ENCODE results near the gene RILP.

The RILP gene

DNA sequence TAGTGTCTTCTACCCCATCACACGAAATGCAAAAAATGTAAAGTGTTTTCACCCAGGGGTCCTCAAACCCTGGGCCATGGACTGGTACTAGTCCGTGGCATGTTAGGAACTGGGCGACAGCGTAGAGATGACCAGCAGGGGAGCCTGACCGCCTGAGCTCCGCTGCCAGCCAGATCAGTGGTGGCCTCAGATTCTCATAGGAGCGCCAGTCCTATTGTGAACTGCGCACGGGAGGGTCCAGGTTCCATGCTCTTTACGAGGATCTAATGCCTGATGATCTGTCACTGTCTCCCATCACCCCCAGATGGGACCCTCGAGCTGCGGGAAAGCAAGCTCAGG, 8.6 kb downstream of the RILP start:
- H3K9me3 ChIP-seq (ENCODE audit: control insufficient read depth in 5 of 5, low read length in 5 of 5) = no peaks in the 10 kb centered on the region
- H3K27ac ChIP-seq (ENCODE audit: low read depth, low read length) = no peak overlapping the region
- peaks cover 0 to 45% (median 27%) of the 10 kb centered on the region in 5 donors for H3K36me3 ChIP-seq (ENCODE audit: control insufficient read depth in 5 of 5, insufficient read depth in 5 of 5, low read length in 5 of 5)
- no peak overlapping the region for H3K4me3 ChIP-seq (ENCODE audit: low read depth in 1 of 5, low read length in 5 of 5)
- H3K27me3 ChIP-seq (ENCODE audit: control insufficient read depth in 5 of 5, insufficient read depth in 4 of 5, low read length in 5 of 5) = no peaks in the 10 kb centered on the region
- H3K4me1 ChIP-seq (ENCODE audit: control insufficient read depth in 5 of 5, insufficient read depth in 5 of 5, low read length in 5 of 5) = peaks cover 2 to 28% (median 25%) of the 10 kb centered on the region in 5 donors
- no peak overlapping the region for H3K9ac ChIP-seq (ENCODE audit: low read length in 5 of 5)

DNA sequence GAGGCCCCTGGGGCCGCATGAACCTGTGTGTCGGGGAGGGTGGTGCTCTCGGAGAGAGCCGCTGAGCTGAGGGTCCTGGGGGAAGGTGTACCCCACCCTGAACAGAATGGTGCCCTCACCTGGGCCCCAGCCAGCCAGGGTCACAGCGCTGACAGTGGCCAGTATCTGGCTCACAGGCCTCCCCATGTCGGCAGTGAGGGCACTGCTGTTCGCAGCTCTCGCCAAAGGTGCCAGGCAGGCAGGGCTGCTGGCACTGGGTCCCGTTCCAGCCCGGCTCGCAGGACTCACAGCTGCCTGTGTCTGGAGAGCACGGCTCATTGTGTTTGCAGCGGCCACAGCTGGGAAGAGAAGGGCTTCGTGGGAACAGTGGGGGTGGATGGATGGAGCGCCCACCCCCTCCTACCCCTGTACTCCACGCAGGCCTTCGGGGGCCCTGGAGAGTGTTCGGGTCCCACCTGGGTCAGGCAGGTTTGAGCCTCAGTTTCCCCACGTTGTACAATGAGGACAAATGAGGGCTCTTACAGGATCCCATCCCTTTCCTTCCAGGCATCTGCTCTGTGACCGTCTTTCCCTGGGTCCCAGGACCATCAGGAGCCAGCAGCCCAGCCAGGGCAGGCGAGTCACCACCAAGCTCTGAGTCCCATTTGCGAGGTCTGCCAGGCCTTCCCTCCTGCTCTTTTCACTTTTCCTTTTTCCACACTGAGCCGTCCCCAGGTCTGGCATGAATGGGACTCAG, 9.2 kb downstream of the RILP start:
- Histone ChIP-seq H3K4me1 (ENCODE audit: control insufficient read depth in 5 of 5, insufficient read depth in 5 of 5, low read length in 5 of 5) (peaks cover 0 to 23% (median 20%) of the 10 kb centered on the region in 5 donors), H3K36me3 (ENCODE audit: control insufficient read depth in 5 of 5, insufficient read depth in 5 of 5, low read length in 5 of 5) (peaks cover 0 to 48% (median 31%) of the 10 kb centered on the region in 5 donors), H3K4me3 (ENCODE audit: low read depth in 1 of 5, low read length in 5 of 5) (no peak overlapping the region), H3K9ac (ENCODE audit: low read length in 5 of 5) (no peak overlapping the region), H3K27ac (ENCODE audit: low read depth, low read length) (no peak overlapping the region), H3K9me3 (ENCODE audit: control insufficient read depth in 5 of 5, low read length in 5 of 5) (no peaks in the 10 kb centered on the region), H3K27me3 (ENCODE audit: control insufficient read depth in 5 of 5, insufficient read depth in 4 of 5, low read length in 5 of 5) (no peaks in the 10 kb centered on the region)

DNA sequence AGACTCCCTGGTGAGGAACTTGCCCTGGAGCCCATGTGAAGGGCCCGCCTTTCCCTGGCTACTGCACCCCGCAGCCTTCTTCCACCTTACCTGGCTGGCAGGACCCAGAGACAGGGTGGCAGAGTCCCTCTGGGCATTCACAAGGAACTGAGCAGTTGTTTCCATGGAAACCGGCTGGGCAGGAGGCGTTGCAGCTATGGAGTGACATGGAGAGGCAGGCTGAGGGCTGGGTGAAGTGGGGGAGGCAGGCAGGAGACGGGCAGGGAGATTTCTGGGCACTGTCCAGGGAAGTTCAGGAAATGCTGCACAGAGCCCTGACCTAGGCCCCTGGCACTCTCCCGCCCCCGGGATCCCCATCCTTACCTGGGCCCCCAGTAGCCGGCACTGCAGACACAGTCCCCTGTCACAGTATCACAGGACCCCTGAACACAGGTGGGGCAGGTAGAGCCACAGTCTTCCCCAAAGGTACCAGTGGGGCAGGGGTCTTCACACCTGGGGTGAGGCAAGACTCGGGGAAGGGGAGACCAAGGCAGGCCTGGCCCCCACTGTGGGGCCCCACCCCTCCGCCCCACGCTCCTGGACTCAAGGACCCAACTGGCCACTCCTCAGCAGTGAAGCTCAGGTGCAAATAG, 10.0 kb downstream of the RILP start:
- Histone ChIP-seq H3K27ac (ENCODE audit: low read depth, low read length) (no peak overlapping the region), H3K27me3 (ENCODE audit: control insufficient read depth in 5 of 5, insufficient read depth in 4 of 5, low read length in 5 of 5) (no peaks in the 10 kb centered on the region), H3K4me1 (ENCODE audit: control insufficient read depth in 5 of 5, insufficient read depth in 5 of 5, low read length in 5 of 5) (peaks cover 0 to 18% (median 16%) of the 10 kb centered on the region in 5 donors), H3K36me3 (ENCODE audit: control insufficient read depth in 5 of 5, insufficient read depth in 5 of 5, low read length in 5 of 5) (peaks cover 0 to 56% (median 32%) of the 10 kb centered on the region in 5 donors), H3K9me3 (ENCODE audit: control insufficient read depth in 5 of 5, low read length in 5 of 5) (no peaks in the 10 kb centered on the region), H3K9ac (ENCODE audit: low read length in 5 of 5) (no peak overlapping the region), H3K4me3 (ENCODE audit: low read depth in 1 of 5, low read length in 5 of 5) (no peak overlapping the region)

DNA sequence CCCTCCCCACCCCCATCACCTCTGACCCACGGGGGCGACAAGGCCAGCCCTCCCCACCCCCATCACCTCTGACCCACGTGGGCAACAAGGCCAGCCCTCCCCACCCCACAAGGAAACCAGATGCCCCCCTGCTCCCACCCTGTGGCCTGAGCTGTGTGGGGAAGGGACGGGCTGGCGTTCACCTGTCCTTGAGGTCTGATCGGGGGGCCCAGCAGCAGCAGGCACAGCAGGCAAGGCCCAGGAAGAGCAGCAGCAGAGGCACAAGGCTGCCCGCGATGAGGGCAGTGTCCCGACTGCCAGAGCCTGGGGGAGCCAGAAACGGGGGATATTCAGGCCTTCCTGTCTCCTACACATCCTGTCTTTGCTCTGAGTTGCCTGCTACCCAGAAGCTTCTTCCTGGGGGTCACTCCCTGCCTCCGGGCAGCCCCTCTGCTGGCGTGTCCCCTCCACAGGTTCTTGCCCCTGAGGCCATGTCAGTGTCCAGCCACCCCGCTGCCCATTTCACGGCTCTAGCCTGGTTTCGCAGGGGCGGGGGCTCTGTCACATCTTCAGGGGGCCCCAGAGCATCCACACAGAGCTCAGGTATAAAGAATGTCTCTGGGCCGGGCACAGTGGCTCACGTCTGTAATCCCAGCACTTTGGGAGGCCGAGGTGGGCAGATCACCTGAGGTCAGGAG, 10.9 kb downstream of the RILP start:
- no peak overlapping the region for H3K27ac ChIP-seq (ENCODE audit: low read depth, low read length)
- peaks cover 0 to 59% (median 32%) of the 10 kb centered on the region in 5 donors for H3K36me3 ChIP-seq (ENCODE audit: control insufficient read depth in 5 of 5, insufficient read depth in 5 of 5, low read length in 5 of 5)
- H3K9ac ChIP-seq (ENCODE audit: low read length in 5 of 5) = peak overlapping the region in 1 of 5 donors; percentile 25
- H3K27me3 ChIP-seq (ENCODE audit: control insufficient read depth in 5 of 5, insufficient read depth in 4 of 5, low read length in 5 of 5) = no peaks in the 10 kb centered on the region
- H3K4me3 ChIP-seq (ENCODE audit: low read depth in 1 of 5, low read length in 5 of 5) = no peak overlapping the region
- no peaks in the 10 kb centered on the region for H3K9me3 ChIP-seq (ENCODE audit: control insufficient read depth in 5 of 5, low read length in 5 of 5)
- H3K4me1 ChIP-seq (ENCODE audit: control insufficient read depth in 5 of 5, insufficient read depth in 5 of 5, low read length in 5 of 5) = peaks cover 1 to 13% (median 12%) of the 10 kb centered on the region in 5 donors

DNA sequence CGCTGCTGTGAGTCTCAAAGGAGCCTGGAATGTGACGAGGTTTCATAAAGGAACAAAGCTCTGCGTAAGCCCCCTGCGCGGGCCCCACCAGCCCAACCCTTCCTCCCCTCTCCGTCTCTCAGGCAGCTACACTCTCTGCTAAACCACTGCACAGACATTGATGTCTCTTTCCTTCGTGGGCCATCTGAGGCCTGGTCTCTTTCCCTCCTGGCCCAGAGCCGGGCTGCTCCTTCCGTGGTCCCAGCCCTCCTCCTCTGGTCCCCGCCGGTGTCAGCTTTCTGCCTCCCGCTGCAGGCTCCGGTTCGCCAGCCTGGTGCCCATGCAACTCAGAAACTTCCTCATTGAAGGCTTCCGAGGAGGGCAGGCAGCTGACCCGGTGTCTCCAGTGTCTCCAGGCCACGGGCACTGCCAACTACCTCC, 11.5 kb downstream of the RILP start:
- H3K36me3 ChIP-seq (ENCODE audit: control insufficient read depth in 5 of 5, insufficient read depth in 5 of 5, low read length in 5 of 5) = peaks cover 0 to 59% (median 32%) of the 10 kb centered on the region in 5 donors
- no peak overlapping the region for H3K27ac ChIP-seq (ENCODE audit: low read depth, low read length)
- H3K4me1 ChIP-seq (ENCODE audit: control insufficient read depth in 5 of 5, insufficient read depth in 5 of 5, low read length in 5 of 5) = peaks cover 1 to 11% (median 7%) of the 10 kb centered on the region in 5 donors
- no peaks in the 10 kb centered on the region for H3K9me3 ChIP-seq (ENCODE audit: control insufficient read depth in 5 of 5, low read length in 5 of 5)
- H3K9ac ChIP-seq (ENCODE audit: low read length in 5 of 5) = no peak overlapping the region
- no peaks in the 10 kb centered on the region for H3K27me3 ChIP-seq (ENCODE audit: control insufficient read depth in 5 of 5, insufficient read depth in 4 of 5, low read length in 5 of 5)
- H3K4me3 ChIP-seq (ENCODE audit: low read depth in 1 of 5, low read length in 5 of 5) = no peak overlapping the region

DNA sequence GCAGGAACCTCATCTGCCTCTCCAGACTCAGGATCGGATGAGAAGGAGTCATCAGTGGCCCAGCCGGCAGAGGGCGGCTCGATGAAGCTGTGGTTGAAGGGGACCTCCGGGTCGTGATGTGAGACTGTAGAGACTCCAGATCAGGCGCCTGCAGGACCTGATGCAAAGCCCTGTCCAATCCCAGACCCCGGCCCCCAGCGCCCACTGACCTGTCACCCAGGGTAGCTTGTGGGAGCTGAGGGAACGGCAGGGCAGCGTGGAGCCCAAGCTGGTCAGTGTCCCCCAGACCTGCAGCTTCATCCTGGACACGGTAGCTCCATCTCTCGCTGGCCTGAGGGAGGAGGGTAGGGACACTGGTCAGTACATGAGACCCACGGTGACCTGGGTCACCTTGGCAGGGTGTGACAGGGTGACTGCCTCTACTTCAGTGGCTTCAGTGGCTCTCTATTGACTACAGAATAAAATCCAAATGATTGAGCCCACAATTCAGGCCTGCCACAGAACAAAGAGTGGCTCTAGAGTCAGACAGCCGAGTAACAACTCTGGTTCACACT, 12.9 kb downstream of the RILP start:
- Histone ChIP-seq H3K4me1 (ENCODE audit: control insufficient read depth in 5 of 5, insufficient read depth in 5 of 5, low read length in 5 of 5) (peaks cover 1 to 11% (median 8%) of the 10 kb centered on the region in 5 donors), H3K4me3 (ENCODE audit: low read depth in 1 of 5, low read length in 5 of 5) (no peak overlapping the region), H3K9me3 (ENCODE audit: control insufficient read depth in 5 of 5, low read length in 5 of 5) (no peaks in the 10 kb centered on the region), H3K9ac (ENCODE audit: low read length in 5 of 5) (no peak overlapping the region), H3K36me3 (ENCODE audit: control insufficient read depth in 5 of 5, insufficient read depth in 5 of 5, low read length in 5 of 5) (peaks cover 0 to 59% (median 32%) of the 10 kb centered on the region in 5 donors), H3K27ac (ENCODE audit: low read depth, low read length) (no peak overlapping the region), H3K27me3 (ENCODE audit: control insufficient read depth in 5 of 5, insufficient read depth in 4 of 5, low read length in 5 of 5) (no peaks in the 10 kb centered on the region)

DNA sequence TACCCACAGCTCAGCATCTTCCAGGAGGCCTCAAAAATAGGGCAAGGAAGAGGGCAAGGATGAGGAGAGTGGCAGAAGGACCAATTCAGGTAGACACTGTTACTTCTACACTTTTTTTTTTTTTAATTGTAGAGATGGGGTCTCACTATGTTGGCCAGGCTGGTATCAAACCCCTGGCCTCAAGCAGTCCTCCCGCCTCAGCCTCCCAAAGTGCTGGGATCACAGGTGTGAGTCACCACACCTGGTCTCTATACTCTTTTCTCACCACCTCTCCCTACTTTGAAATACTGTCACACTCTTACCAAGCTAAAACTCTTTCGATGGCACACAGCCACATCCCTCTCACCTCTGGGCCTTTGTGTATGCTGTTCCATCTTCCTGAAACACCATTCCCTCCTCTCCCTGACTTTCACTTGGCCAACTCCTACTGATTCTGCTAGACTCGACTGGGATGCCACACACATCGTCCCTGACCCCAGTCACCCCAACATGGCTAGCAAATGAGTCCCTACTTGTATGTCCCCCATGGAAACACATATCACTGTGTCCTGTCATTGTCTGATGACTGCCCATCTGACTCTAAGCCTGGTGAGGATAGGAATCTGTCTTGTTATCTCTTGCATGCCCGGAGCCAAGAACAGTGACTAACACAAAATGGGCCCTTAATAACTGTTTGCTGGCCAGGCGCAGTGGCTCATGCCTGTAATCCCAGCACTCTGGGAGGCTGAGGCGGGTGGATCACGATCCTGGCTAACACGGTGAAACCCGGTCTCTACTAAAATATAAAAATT, 13.8 kb downstream of the RILP start:
- Histone ChIP-seq H3K36me3 (ENCODE audit: control insufficient read depth in 5 of 5, insufficient read depth in 5 of 5, low read length in 5 of 5) (peaks cover 0 to 57% (median 32%) of the 10 kb centered on the region in 5 donors), H3K4me1 (ENCODE audit: control insufficient read depth in 5 of 5, insufficient read depth in 5 of 5, low read length in 5 of 5) (peaks cover 1 to 14% (median 8%) of the 10 kb centered on the region in 5 donors), H3K4me3 (ENCODE audit: low read depth in 1 of 5, low read length in 5 of 5) (no peak overlapping the region), H3K27ac (ENCODE audit: low read depth, low read length) (no peak overlapping the region), H3K9ac (ENCODE audit: low read length in 5 of 5) (no peak overlapping the region), H3K27me3 (ENCODE audit: control insufficient read depth in 5 of 5, insufficient read depth in 4 of 5, low read length in 5 of 5) (no peaks in the 10 kb centered on the region), H3K9me3 (ENCODE audit: control insufficient read depth in 5 of 5, low read length in 5 of 5) (no peaks in the 10 kb centered on the region)

DNA sequence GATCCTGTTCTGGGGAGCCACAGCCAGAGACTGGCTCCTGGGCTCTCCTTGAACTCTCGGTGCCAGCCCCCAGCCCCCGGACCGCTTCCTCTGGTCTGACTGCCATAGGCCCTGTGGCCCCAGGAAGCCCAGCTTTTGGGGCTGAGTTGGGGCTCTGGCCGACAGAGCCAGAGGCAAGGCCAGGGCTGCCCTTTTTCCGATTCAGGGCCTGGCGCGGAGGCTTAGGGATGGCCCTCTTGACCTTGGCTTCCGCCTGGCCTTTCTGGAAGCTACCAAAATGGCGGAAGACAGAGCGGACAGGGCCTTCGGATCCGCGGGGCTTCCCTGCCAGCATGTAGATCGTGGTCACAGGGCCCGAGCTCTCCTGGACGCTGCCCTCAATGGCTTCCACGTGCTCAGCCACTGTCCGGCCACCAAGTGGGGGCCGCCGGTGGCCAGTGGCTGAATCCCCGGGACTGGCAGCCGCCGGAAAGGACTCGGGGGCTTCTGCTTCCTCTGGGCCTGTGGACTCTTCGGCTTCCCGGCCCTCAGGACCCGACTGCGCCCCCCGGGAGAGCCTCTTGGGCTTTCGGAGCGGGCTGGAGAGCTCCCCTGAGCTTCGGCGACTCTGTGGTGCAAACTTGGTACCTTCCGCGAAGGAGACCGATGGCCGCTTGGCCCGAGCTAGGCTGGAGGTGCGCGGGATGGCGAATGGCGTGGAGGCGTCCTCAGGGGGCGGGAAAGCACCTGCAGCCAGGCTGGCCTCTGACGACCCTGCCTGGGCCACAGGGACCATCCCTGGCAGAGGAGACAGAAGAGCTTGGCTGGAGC, 14.6 kb downstream of the RILP start:
- no peak overlapping the region for H3K4me3 ChIP-seq (ENCODE audit: low read depth in 1 of 5, low read length in 5 of 5)
- H3K27me3 ChIP-seq (ENCODE audit: control insufficient read depth in 5 of 5, insufficient read depth in 4 of 5, low read length in 5 of 5) = no peaks in the 10 kb centered on the region
- peaks cover 1 to 19% (median 10%) of the 10 kb centered on the region in 5 donors for H3K4me1 ChIP-seq (ENCODE audit: control insufficient read depth in 5 of 5, insufficient read depth in 5 of 5, low read length in 5 of 5)
- H3K9me3 ChIP-seq (ENCODE audit: control insufficient read depth in 5 of 5, low read length in 5 of 5) = no peaks in the 10 kb centered on the region
- no peak overlapping the region for H3K27ac ChIP-seq (ENCODE audit: low read depth, low read length)
- peaks cover 0 to 49% (median 32%) of the 10 kb centered on the region in 5 donors for H3K36me3 ChIP-seq (ENCODE audit: control insufficient read depth in 5 of 5, insufficient read depth in 5 of 5, low read length in 5 of 5)
- H3K9ac ChIP-seq (ENCODE audit: low read length in 5 of 5) = peak overlapping the region in 2 of 5 donors; percentile 1 to 68

DNA sequence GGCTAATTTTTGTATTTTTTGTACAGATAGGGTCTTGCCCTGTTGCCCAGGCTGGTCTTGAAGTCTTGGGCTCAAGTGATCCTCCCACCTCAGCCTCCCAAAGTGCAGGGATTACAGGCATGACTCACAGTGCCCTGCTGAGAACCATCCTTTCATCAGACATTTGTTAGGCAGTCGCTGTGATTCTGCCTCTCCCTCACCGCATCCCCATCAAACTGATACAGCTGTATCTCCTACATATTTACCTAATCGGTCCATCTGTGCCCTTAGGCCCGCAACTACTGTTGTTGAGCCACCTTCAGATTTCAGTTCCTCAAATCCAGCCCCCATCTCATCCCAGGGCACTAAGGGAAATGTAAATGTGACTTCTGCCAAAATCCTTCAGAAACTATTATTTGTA, 19.0 kb downstream of the RILP start:
- Histone ChIP-seq H3K9me3 (ENCODE audit: control insufficient read depth in 5 of 5, low read length in 5 of 5) (no peaks in the 10 kb centered on the region), H3K4me3 (ENCODE audit: low read depth in 1 of 5, low read length in 5 of 5) (no peak overlapping the region), H3K27ac (ENCODE audit: low read depth, low read length) (no peak overlapping the region), H3K36me3 (ENCODE audit: control insufficient read depth in 5 of 5, insufficient read depth in 5 of 5, low read length in 5 of 5) (peaks cover 0 to 14% (median 9%) of the 10 kb centered on the region in 5 donors), H3K9ac (ENCODE audit: low read length in 5 of 5) (no peak overlapping the region), H3K4me1 (ENCODE audit: control insufficient read depth in 5 of 5, insufficient read depth in 5 of 5, low read length in 5 of 5) (peaks cover 7 to 58% (median 43%) of the 10 kb centered on the region in 5 donors), H3K27me3 (ENCODE audit: control insufficient read depth in 5 of 5, insufficient read depth in 4 of 5, low read length in 5 of 5) (no peaks in the 10 kb centered on the region)
